Measurements from ENCODE around the gene SAYSD1.
A peak's percentile ranks its signal among the peaks of the same experiment; 100 is the strongest.

Gene SAYSD1

DNA sequence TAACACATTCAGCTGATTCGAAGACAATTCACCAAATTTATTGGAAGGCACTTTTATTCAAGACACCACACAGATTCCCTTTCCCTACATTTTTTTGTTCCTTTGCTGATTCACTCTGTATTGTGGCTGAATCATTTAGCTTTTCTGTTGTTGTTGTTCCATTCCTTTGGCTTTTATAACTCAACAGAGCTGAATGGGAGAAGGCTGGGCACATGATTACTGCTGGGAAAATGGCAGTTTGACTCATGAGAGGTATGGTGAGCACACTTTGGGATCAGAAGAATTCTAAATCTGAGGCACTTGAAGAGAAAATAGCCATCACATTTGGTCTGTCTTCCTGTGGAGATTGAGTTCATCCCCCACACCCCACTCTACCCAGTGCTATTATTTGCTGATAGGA is 15.7 kb upstream of the SAYSD1 start:
- in situ Hi-C loops (cut with MboI; ENCODE audit: low sequenced_read_pairs): no loop called here
- DNase-seq (ENCODE audit: low spot score in 2 of 2): no peak
- H3K4me1 ChIP-seq: no peaks in the 10 kb centered on the region

DNA sequence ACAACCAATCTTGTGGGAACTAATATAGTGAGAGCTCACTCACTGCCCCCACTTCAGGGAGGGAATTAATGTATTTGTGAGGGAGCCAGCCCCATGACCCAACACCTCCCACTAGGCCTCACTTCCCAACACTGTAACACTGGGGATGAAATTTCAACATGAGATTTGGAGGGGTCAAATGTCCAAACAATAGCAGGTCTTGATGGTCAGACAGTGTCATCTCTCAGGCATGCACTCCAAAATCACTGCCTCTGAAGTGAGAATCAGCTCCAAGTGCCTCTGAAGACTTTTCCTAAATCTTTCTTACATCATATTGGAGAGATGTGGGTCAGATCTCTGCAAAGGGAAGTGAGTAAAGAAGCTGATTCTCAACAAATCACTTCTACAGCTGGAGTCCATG is 13.8 kb upstream of the SAYSD1 start:
- no peak for DNase-seq (ENCODE audit: low spot score in 2 of 2)
- Histone ChIP-seq H3K36me3 (replicated peaks) (no peaks in the 10 kb centered on the region), H3K9me3 (no peaks in the 10 kb centered on the region; the same call in 1 of the 2 replicates), H3K4me1 (no peaks in the 10 kb centered on the region), H3K27me3 (ENCODE audit: low read depth) (no peaks in the 10 kb centered on the region), H3K4me3 (no peak overlapping the region)
- in situ Hi-C loops (cut with MboI; ENCODE audit: low sequenced_read_pairs): no loop called here

More for the DNA sequence above, 15.7 kb upstream of the SAYSD1 start:
- Histone ChIP-seq H3K9me3 (no peaks in the 10 kb centered on the region; the same call in 1 of the 2 replicates), H3K27me3 (ENCODE audit: low read depth) (no peaks in the 10 kb centered on the region), H3K4me3 (no peak overlapping the region), H3K36me3 (replicated peaks) (no peaks in the 10 kb centered on the region)

DNA sequence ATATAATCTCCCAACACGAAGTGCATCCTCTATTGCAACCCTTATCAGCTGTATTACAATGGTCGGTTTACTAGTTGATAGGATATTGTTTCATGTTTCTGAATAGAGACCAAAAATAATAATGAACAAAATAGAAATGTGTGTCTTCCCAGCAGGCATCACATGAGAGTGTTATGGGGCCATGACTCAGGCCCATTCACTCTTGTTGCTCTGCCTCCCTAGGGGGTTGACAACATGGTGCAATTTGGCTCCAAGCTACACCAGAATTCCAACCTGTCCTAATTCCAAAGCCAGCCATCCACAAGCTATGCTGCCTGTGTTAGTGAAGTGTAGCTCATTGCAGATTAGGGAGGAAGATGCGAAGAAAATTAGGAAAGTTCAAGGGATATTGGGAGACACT is 13.1 kb upstream of the SAYSD1 start:
- no peaks in the 10 kb centered on the region for H3K27me3 ChIP-seq (ENCODE audit: low read depth)
- H3K36me3 ChIP-seq (replicated peaks): no peaks in the 10 kb centered on the region

DNA sequence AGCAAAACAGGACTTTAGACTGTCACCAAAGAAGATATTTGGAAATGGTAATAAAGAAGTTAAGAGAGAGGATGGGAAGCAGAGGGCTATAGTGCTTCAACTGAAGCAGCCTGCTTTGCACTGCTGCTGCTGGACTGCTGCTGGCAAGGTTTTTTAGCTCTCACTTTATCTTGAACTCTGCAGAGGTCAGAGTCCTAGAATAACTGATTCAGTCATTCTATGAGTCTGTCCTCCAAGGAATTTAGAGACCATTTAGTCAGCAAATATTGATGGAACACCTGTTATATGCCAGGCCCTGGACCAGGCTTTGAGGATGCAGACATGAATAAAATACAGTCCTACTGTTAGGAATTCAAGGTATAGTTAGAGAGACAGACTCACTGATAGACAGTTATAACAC is 9.1 kb upstream of the SAYSD1 start:
- no peak for DNase-seq (ENCODE audit: low spot score in 2 of 2)
- Histone ChIP-seq H3K4me3 (no peak overlapping the region), H3K27me3 (ENCODE audit: low read depth) (peaks cover 2% of the 10 kb centered on the region; the same call in 1 of the 2 replicates), H3K36me3 (replicated peaks) (no peaks in the 10 kb centered on the region), H3K9me3 (no peaks in the 10 kb centered on the region), H3K4me1 (no peaks in the 10 kb centered on the region)
- in situ Hi-C loops (cut with MboI; ENCODE audit: low sequenced_read_pairs): no loop called here

More for the DNA sequence above, 13.1 kb upstream of the SAYSD1 start:
- in situ Hi-C loops (cut with MboI; ENCODE audit: low sequenced_read_pairs): no loop called here
- DNase-seq (ENCODE audit: low spot score in 2 of 2): no peak
- H3K4me3 ChIP-seq: no peak overlapping the region
- H3K4me1 ChIP-seq: no peaks in the 10 kb centered on the region
- no peaks in the 10 kb centered on the region; the same call in 1 of the 2 replicates for H3K9me3 ChIP-seq

DNA sequence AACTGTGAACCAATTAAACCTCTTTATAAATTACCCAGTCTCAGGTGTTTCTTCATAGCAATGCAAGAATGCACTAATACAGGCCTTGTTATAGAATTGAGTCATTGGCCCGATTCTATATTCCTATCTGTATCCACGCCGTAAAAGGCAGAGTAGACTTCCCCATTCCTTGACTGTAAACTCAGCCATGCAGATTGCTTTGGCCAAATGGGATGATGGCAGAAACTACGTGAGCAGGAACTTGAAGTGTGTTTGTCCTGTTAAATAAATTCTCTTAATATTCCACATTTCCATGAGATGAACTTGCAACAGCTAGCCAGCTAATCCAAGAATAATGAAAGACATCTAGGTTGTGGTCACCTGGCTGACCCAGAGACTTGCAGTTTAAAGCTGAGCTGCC is 3.9 kb upstream of the SAYSD1 start:
- Histone ChIP-seq H3K4me3 (no peak overlapping the region), H3K4me1 (peaks cover 6% of the 10 kb centered on the region), H3K36me3 (replicated peaks) (no peaks in the 10 kb centered on the region), H3K27me3 (ENCODE audit: low read depth) (peaks cover 2% of the 10 kb centered on the region; the same call in 1 of the 2 replicates), H3K9me3 (no peaks in the 10 kb centered on the region)
- no peak for DNase-seq (ENCODE audit: low spot score in 2 of 2)
- in situ Hi-C loops (cut with MboI; ENCODE audit: low sequenced_read_pairs): no loop called here

DNA sequence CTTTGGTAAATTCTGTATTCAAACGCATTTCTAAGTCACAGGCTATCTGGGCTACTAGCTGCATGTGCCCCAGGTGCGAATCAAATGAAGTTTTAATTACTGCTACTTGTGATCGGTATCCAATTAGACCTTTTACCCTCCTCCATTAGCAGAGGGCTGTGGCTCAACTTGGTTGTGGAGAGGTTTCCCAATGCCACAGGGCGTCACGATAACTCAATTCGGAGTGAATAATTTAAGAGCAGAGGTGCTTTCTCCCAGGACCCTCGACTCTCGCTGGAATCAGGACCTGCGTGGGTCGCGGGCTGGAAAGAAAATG is 640 bp downstream of the SAYSD1 start:
- Histone ChIP-seq H3K27me3 (ENCODE audit: low read depth) (0 out of 2 replicates have a peak, but pooled peaks cover 2% of the 10 kb centered on the region), H3K4me3 (peak overlapping the region; percentile 49), H3K36me3 (replicated peaks) (peaks cover 3% of the 10 kb centered on the region; the same call in 1 of the 2 replicates), H3K9me3 (no peaks in the 10 kb centered on the region), H3K4me1 (peaks cover 9% of the 10 kb centered on the region)
- in situ Hi-C loops (cut with MboI; ENCODE audit: low sequenced_read_pairs): no loop called here
- DNase-seq (ENCODE audit: low spot score in 2 of 2): peak in 1 of 2 experiments; percentile 13

DNA sequence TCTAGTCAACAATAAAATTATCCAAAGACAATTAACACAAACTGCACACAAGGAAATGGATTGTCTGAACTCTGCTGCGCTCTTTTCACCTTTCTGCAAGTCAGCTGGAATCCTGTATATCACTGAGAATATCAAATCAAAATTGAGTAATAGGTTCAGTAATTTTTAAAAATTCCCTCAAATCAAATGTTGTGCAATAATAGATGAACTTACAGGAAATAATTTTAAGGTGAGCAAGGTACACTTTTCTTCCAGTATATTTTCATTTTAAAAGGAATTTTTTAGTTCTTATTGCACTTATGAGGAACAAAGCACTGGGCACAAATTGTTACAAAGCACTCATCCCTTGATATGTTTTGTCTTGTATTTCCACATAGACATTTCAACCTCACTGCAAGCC is 1.2 kb downstream of the SAYSD1 start:
- Histone ChIP-seq H3K9me3 (no peaks in the 10 kb centered on the region), H3K4me3 (peak overlapping the region; percentile 49; the same call in 1 of the 2 replicates), H3K36me3 (replicated peaks) (peaks cover 3% of the 10 kb centered on the region; the same call in 1 of the 2 replicates), H3K4me1 (peaks cover 9% of the 10 kb centered on the region), H3K27me3 (ENCODE audit: low read depth) (no peaks in the 10 kb centered on the region)
- in situ Hi-C loops (cut with MboI; ENCODE audit: low sequenced_read_pairs): no loop called here
- DNase-seq (ENCODE audit: low spot score in 2 of 2): no peak

DNA sequence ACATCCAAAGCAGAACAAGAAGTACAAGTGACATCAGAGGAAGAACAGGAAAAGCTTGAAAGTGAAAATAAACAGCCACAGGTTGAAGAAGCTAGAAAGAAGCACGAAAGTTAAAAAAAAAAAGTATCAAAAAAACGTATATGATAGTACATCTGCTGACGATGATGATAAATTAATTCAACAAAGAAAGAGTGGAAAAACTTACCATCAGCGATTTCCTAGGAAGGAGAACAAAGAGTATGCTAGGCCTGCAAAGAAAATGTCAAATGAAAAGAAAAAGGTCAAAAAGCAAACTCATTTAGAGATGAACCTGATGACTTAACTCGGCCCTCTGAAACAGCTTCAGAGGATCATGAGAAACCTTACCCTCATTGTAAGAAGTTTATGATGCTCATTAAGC is 3.7 kb downstream of the SAYSD1 start:
- no peaks in the 10 kb centered on the region for H3K9me3 ChIP-seq
- in situ Hi-C loops (cut with MboI; ENCODE audit: low sequenced_read_pairs): no loop called here

DNA sequence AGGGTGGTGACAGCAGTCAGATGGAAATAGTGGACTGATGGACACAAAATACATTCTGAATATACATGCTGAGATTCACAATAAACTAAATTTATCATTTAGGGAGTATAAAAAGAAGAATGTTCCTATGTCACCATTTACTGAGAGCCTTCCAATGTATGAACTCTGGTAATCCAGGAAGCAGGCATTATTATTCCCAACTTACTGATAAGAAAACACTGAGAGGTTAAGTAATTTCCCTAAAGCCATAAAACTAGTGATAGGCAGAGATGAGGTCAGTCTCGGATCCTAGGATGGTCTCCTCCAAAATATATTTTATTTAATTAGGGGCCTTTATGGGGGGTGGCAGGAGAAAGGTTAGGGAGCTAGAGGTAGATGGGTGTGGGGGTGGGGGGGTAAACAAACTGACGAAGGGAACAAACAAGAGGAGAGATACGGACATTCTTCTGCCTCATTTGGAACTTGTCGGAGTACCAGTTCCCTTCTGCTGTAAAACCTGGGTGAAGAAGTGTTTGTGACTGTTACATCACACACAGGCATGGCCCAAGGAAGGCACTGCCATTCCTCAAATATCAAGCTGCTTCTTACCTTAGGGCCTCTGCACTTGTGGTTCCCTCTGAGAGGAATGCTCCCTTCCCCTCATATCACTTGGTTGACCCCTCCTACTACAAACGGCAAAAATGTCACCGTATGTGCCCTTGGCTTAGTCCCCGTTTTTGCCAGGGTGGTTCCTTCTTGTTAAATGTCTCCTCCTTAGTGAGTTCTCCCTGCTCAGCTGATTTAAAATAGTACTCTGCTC is 6.7 kb downstream of the SAYSD1 start:
- Histone ChIP-seq H3K9me3 (no peaks in the 10 kb centered on the region), H3K36me3 (replicated peaks) (peaks cover 3% of the 10 kb centered on the region; the same call in 1 of the 2 replicates), H3K27me3 (ENCODE audit: low read depth) (no peaks in the 10 kb centered on the region), H3K4me3 (no peak overlapping the region), H3K4me1 (no peaks in the 10 kb centered on the region)
- DNase-seq (ENCODE audit: low spot score in 2 of 2): no peak
- in situ Hi-C loops (cut with MboI; ENCODE audit: low sequenced_read_pairs): no loop called here

More for the DNA sequence above, 3.7 kb downstream of the SAYSD1 start:
- no peaks in the 10 kb centered on the region for H3K27me3 ChIP-seq (ENCODE audit: low read depth)
- H3K36me3 ChIP-seq (replicated peaks): peaks cover 3% of the 10 kb centered on the region; the same call in 1 of the 2 replicates
- DNase-seq (ENCODE audit: low spot score in 2 of 2): no peak
- H3K4me3 ChIP-seq: no peak overlapping the region
- peaks cover 9% of the 10 kb centered on the region for H3K4me1 ChIP-seq

DNA sequence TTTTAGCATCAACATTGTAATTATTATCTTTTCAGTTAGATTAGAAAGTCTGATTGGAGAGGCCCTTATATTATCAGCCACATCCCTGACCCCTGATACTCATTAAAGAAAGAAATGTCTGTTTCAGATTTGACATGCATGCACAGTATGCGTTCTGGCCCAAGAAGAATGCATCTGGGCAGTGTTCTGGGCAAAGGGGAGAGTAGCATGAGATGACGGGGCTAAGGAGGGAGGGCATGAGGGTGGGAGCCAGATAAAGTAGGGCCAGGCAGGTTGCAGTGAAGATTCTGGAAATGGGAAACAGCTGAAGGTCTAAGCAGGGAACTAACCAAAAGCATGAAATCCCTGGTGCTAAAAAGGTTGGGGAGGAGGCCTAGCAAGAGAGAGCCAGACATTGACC is 7.3 kb downstream of the SAYSD1 start:
- no peak for DNase-seq (ENCODE audit: low spot score in 2 of 2)
- no peaks in the 10 kb centered on the region for H3K9me3 ChIP-seq
- peaks cover 3% of the 10 kb centered on the region; the same call in 1 of the 2 replicates for H3K36me3 ChIP-seq (replicated peaks)
- no peak overlapping the region for H3K4me3 ChIP-seq
- in situ Hi-C loops (cut with MboI; ENCODE audit: low sequenced_read_pairs): no loop called here
- no peaks in the 10 kb centered on the region for H3K27me3 ChIP-seq (ENCODE audit: low read depth)
- H3K4me1 ChIP-seq: no peaks in the 10 kb centered on the region

DNA sequence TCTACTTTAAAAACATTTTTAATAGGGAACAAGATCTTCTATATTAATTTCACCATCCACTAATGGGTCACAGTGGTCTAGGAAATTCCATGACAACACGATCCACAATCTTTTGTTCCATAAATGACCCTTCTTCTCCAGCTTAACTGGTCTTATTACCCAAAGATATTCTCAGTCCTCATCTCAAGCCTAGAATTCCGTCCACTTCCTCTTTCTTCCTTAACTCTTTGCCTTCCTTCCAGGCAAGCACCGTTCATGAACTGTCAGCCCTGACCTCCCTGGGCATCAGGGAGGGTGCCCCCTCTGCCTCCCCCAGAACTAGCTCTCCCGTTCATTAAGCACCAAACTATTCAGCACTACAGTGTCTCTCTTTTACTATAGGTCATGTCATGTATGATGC is 8.0 kb downstream of the SAYSD1 start:
- Histone ChIP-seq H3K36me3 (replicated peaks) (peaks cover 3% of the 10 kb centered on the region; the same call in 1 of the 2 replicates), H3K4me1 (no peaks in the 10 kb centered on the region), H3K4me3 (no peak overlapping the region), H3K9me3 (no peaks in the 10 kb centered on the region), H3K27me3 (ENCODE audit: low read depth) (no peaks in the 10 kb centered on the region)
- DNase-seq (ENCODE audit: low spot score in 2 of 2): no peak
- in situ Hi-C loops (cut with MboI; ENCODE audit: low sequenced_read_pairs): no loop called here

DNA sequence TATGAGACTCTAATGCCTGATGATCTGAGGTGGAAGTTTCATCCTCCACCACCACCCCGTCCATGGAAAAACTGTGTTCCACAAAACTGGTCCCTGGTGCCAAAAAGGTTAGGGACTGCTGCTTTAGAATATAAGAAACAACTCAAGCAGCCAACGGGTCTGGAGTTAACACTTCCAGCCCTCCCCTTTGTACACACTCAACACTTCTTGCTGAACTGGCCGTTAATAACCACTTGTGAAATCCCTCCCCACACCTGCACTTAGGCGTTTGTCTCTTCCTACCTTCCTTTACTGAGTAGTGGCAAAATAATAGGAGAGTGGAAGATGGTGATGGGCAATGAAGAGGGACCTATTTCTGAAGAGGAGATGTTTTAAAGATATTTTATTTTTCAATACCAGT is 10.5 kb downstream of the SAYSD1 start:
- Histone ChIP-seq H3K36me3 (replicated peaks) (no peaks in the 10 kb centered on the region), H3K9me3 (no peaks in the 10 kb centered on the region), H3K4me3 (no peak overlapping the region), H3K27me3 (ENCODE audit: low read depth) (peaks cover 8% of the 10 kb centered on the region), H3K4me1 (no peaks in the 10 kb centered on the region)
- in situ Hi-C loops (cut with MboI; ENCODE audit: low sequenced_read_pairs): no loop called here
- no peak for DNase-seq (ENCODE audit: low spot score in 2 of 2)

DNA sequence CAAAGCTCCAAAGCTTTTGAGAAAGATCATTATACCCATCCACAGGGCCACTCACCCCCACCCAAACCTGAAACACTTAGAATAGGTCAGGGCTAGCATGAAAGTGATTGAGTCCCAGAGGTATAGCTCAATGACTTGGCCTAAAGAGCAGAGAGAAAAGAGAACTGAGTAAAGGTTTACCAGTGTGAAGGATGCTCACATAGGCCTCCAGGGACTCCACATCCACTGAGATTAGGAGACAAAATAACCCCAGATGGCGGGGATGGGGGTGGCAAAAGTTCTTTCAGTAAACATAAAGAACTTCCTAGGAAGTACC is 12.2 kb downstream of the SAYSD1 start:
- Histone ChIP-seq H3K4me1 (no peaks in the 10 kb centered on the region), H3K4me3 (no peak overlapping the region), H3K27me3 (ENCODE audit: low read depth) (peaks cover 12% of the 10 kb centered on the region), H3K9me3 (no peaks in the 10 kb centered on the region), H3K36me3 (replicated peaks) (no peaks in the 10 kb centered on the region)
- in situ Hi-C loops (cut with MboI; ENCODE audit: low sequenced_read_pairs): no loop called here
- DNase-seq (ENCODE audit: low spot score in 2 of 2): no peak

DNA sequence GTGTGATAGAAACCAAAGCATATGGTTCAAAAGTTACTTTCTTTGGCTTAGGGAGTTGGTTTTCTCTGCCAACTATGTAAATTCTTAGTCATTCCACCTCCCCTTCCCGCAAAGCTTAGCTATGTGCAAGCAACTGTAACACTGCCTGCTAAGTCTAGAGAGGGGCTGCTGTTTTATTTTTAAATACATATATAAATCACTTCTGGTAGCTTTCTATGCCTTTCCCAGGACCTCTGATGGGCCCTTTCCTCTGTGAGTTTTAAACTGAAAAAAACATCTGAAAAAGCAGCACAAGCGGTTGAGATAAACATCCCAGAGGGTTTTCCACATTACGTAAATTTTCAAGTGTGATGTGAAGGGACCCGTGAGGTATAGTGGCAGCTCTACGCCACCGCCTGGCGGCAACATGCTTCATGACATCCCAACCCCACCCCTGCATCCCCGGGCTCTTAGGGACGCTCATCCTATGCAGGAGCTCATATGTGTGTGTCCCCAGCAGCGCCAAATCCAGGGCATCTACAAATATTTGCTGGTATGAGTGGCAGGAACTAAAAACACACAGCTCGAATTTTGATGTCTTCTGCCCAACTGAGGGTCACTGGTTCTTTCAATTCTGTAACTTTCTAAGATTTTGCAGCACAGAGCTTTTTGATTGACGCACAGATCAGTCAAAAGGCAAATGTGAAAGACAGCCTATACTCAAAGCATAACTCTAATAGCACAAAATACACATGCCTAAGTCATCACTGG is 12.7 kb downstream of the SAYSD1 start:
- no peaks in the 10 kb centered on the region for H3K9me3 ChIP-seq
- H3K36me3 ChIP-seq (replicated peaks): no peaks in the 10 kb centered on the region
- no peaks in the 10 kb centered on the region for H3K4me1 ChIP-seq
- H3K27me3 ChIP-seq (ENCODE audit: low read depth): peaks cover 12% of the 10 kb centered on the region
- peak; percentile 57 to 73 for DNase-seq (ENCODE audit: low spot score in 2 of 2)
- in situ Hi-C loops (cut with MboI; ENCODE audit: low sequenced_read_pairs): no loop called here
- no peak overlapping the region for H3K4me3 ChIP-seq
